Stimulated activated CD8-positive, alpha-beta memory T cell treated with anti-CD3 and anti-CD28 coated beads, Interleukin-12 subunit alpha, Interleukin-12 subunit beta, amount 100 ng/mL, for 24 hours (primary cell): ENCODE data around the gene TRIP13.
"Not testable (repeated sequence)": the region's sequence is repeated elsewhere in the genome, so short reads cannot be mapped to it uniquely, and the experiment has no call there.

Source experiments
- DNase-seq: peaks from one replicate; pipeline ENCODE4 v3.0.0-alpha.2; 2020; ENCODE audit errors: extremely low read depth

Gene TRIP13

DNA sequence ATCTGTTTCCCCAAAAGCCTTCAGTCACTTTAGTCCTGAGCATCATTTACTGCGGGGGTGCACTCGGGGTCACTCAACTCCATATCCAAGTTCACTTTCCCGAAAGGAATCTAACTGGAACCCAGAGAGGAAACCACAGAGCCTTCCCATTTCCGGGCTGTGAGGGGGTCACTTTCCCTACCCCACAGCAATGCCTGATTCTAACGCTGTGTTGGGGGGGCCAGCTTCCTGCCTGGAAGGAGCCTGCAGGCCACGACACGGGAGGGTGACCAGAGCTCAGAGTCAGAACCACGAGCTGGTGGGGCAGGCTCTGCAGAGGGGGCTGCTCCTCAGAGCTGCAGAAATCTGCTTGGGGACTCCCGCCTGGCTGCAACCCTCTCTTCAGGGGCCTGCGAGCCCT lies 20.4 kb upstream of the TRIP13 start:
- no peak for DNase-seq

DNA sequence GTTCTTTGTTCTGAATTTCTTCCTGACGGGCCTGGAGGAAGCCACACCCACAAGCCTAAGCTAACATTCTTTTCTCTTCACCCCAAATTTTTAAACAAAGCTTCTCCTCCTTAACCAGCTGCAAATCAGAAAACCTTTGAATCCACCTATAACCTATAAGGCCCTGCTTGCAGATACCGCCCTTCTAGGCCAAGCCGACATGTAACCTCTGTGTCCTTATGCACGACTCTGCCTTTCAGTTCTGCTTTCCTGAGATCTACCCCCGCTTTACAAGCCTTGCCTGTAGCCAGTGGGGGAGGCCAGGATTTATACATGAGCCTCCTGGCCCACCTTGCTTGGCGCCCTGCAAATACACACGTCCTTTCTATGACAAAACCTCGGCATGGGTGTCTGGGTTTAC lies 19.4 kb upstream of the TRIP13 start:
- DNase-seq, result no peak

DNA sequence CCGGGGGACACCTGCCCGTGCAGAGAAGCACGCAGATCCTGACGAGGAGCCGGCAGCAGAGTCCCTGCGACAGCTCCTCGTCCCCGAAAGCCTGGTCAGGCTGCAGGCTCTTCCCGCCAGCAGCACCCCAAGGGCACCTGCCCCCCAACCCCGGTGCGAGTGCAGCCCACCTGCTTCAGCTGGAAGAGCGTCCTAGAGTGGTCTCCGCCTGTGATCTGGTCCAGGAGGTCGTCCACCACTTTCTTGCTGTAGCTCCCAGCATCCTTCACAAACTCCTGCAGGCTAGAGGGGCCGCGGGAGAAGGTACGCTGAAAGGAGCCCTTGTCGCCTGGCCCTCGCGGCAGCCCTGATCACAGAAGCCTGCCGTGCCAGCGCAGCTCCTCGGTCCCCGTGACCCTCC lies 16.8 kb upstream of the TRIP13 start:
- DNase-seq, result no peak

DNA sequence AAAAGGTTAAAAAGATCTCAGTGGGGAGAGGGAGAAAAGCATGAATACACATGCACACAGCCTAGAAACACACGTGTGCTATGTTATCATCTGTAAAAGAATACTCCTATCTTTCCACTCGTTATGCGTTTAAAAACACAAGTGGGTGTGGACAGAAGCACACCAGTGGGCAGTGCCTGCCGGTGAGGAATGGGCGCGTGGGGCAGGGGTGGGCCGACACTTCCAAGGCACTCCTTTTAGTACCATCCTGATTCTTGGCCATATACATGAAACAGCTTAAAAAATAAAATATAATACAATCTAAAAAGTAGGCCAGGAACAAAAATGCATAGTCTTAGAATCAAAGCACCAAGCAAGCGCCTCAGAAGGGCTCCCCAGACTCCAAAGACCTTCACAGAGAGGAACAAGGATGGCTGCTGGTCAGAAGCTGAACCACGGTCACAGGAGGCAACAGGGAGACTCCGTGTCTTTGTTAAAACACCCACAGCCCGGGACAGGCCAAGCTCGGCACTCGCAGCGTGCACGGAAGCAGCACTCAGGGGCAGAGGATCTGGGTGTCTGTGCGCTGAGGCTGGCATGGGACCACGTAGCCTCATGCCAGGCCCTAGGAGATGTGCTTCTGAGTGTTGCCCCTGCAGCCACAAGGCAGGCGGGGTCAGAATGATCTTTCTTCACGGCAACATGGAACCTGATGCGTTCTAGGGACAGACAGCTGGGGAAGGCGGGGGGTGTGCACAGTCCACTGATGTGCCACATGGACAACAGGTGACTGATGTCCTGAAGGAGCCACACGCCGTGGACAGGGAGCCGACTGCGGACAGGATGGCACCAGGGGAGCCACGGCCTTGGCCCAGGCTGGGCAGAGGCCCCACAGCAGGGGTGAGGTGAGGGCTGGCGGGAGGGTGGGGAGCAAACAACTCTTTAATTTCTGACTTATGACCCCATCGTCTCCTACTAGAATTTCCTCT lies 16.0 kb upstream of the TRIP13 start:
- no peak for DNase-seq

DNA sequence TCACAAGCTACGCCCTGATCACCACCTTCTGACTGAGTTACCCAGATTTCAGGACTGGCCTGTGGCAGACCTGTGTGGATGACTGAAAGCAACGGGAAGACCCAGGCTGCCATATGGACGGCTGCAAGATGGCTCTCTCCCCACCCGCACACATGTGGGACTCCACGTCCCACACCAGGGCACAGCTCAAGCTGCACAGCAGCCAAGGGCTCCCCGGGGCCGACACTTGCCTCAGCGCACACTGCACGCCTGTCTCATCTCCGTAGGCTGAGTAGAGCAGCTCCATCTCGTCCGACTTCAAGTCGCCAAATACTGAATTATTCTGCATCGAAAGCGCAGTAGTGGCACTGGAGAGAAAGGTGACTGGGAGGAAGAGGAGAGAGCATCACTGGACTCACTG lies 14.6 kb upstream of the TRIP13 start:
- no peak for DNase-seq

DNA sequence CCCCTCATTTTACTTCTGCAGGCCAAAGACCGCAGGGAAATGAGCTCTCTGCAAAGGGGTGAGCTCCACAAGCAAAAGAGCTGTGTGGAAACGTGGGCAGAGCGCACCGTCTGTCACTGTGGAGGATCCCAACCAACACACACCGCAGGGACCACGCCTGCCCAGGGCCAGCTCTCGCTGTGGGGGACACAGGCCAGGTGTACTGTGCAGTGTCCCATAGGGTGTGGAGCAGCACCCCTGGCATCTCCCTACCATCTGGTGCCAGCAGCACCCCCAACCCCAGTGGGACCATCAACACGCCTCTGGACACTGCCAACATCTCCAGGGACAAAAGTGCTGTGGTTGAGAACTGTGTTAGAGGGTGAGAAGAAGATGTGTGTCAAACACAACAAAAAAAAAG lies 14.0 kb upstream of the TRIP13 start:
- not testable (repeated sequence) for DNase-seq

DNA sequence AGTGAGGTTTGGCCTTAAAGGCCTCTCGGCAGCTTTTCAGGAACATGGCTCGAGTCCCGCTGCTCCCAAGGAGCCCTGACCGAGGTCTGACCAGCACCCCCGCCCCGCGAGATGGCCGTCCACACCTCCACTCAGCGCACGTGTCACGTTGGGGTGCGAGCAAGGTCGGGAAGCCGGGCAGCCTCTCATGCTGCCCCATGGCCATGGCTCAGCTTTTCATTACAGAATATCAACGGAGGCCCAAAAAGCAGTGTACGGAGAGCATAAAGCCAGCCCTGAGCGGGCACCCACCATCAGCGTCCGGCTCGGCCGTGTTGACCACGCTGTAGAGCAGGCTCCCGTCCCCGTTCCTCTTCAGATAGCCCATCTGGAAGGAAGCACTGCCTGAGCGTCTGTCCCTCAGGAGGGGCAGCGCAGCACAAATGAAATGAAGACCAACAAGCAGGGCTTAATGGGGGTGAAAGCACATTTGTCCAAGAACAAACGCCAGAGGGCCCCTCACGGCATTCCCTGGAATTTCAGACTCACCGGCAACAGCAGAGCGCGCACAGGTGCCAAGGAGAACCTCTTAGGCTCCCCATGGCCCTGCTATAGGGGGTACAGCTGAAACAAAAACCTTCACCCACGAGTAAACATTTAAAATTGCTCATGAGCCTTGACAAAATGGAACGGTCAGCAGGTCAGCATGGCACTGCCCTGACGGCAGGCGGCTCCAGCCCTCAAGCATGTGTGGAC lies 11.7 kb upstream of the TRIP13 start:
- no peak for DNase-seq

DNA sequence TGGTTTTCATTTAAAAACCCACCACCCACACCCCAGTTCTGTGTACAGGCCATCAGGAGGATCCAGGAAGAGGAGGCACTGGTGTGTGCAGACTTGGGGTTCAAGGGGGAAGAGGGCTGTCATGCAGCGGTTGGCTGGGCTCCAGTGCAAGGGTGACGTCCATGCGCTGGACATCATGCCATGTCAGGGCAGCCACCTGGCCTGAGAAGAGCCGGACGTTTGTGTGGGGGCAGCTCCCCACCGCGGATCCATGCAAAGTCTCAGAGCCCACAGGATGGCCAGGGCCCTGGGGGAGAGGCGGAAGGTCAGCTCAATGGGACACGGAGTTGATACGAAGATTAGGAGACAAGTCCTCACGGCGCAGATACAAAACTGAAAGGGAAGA lies 11.1 kb upstream of the TRIP13 start:
- DNase-seq, result no peak

DNA sequence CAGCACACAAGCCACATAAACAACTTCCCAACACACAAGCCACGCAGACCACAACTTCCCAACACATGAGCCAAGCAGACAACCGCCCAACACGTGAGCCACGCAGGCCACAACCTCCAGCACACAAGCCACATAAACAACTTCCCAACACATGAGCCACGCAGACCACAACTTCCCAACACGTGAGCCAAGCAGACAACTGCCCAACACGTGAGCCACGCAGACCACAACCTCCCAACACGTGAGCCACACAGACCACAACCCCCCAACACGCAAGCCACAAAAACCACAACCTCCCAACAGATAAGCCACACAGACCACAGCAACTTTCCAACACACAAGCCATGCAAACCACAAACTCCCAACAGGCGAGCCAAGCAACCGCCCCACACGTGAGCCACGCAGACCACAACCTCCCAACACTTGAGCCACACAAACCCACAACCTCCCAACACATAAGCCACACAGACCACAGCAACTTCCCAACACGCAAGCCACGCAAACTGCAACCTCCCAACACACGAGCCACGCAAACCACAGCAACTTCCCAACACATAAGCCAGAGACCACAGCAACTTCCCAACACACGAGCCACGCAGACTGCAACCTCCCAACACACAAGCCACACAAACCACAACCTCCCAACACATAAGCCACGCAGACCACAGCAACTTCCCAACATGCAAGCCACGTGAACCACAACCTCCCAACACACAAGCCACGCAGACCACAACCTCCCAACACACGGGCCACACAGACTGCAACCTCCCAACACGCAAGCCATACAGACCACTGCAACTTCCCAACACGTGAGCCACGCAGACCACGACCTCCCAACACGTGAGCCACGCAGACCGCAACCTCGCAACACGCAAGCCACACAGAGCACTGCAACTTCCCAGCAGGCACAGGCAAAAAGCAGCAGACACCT lies 10.2 kb upstream of the TRIP13 start:
- DNase-seq, result no peak

DNA sequence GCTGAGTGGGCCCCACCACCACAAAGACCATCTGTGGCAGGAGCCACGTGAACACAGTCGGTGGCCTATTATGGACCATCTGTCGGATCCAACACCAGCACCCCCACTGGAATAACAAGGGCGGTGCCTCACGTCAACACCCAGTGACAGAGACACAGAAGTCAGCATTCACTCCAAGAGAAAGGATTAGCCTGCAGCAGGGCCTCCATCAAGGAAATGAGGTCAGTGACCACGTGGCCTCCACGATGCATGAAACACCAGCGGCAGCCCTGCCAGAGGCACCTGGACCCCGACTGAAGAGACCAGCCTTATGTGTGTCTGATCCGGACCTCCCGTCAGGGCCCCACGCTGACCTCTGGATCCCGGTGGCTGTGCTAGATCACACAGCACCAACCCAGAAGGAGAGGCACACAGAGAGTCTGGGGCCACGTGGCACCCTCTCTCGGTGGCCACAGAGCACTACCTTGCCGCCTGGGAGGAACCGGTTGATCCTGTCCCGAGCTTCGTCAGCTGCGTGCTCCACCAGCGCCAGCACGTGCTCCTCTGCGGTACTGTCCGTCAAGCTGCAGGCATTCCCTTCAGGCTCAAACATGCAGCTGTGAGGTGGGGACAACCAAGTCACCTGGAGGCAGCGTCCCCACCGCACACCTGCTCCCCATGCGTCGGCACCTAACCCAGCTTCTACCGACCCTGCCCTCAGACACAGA lies 9.1 kb upstream of the TRIP13 start:
- no peak for DNase-seq

DNA sequence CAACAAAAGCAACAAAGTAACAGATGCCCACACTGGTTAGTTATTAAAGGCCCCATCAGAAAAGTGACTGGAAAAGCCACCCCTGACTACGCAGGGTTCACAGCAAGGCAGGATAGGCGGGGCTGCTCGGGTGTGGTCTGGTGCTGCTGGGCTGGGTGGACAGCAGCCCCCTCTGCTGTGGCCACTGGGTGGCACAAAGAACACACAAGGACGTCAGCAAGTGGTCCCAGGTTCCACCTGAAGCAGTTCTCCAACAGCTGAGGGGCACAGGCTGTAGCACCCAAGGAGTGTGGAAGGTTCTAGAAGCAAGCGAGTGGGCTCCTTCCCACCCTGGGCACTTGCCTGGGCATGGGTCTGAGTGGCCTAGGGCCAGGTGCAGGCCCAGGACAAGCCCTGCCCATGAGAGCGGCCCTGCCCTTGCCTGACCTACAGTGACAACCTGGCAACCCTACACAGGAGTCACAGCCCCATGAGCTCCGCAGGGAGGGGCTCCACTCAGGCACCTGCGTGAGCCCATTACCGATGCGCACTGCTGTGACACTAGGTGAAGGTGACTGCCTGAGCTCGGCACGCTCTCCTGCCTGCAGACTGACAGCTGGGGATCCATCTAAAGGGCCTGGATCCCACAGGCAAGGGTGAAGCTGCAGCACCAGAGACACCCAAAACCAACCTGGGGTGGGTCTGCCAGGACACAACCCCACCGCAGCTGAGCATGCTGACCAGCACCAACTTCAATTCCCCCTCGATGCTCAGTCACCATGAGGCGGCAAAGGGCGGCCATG lies 8.1 kb upstream of the TRIP13 start:
- DNase-seq, result no peak

DNA sequence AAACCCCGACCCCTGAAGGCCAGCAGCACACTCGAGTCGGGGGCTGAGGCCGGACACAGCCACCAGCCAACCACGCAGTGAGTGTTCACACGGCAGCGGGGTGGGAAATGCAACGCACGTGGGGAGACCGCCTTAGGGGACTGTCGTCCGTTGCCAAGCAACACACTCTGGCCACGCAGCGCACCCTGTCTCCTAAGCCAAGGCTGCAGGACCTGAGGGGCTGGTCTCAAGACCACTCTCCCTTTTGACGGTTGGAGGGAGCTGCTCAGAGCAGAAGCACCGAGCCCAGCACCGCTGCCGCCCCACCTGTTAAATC lies 7.6 kb upstream of the TRIP13 start:
- no peak for DNase-seq

DNA sequence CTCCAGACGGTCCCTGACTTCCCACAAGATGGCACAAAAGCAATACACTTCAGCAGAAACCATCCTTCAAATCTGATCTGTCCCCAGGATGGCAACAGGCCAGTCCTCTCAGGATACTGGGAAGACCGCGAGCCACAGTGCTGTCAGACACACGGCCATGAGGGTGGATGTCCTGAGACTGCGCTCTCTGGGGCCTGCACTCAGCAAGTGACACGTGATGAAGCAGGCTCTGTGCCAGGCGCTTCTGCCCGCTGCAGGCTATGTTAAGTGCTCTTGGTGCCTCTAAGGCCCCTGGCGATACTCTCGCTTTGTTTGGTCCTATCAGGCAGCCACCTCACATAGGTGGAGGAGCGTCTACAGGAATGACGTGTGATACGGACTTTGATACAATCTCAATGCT lies 7.2 kb upstream of the TRIP13 start:
- no peak for DNase-seq

DNA sequence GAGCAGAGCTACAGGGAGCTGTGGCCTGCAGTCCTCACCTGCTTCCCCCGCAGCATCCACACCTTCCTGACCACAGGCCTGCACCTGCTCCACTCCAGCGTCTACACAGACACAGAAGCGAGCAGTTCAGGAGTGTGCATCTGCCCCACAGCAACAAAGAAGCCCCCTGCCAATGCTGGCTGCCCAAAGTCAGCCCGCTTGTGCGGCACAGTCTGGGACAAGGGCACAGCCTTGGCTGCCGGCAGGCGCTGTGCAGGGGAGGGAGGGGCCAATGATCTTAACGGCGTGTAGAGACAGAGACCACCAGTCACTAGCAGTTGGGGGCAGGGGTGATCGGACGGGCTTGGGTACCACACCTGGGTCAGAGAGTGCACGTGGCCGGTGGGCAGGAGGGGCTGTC lies 6.6 kb upstream of the TRIP13 start:
- no peak for DNase-seq

DNA sequence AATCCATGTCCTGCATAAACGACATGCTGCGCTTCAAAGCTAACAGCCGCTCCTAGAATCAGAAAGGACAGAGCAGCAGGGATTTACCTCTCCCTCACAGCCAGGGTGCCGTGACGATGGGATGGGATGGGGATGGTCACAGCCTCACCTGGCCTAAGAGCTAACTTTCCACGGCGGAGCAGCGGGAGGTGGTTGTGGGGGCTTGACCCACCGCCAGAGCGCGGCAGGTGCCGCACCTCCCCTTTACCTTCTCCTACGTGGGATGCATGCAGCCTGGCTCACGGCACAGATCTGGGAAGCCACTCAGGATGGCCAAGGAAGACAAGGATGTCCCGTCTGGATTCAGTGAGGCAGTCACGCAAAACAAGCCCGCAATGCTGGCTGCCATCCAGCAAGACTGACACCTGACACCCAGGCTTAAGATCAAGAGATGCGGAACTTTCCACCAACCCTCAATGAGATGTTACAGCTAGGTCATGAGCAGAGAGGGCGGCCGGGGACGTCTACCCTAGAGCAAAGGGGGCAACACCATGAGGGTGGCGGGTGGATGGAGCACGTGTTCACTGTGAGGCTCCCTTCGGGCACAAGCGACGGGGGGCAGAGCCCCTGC lies 5.9 kb upstream of the TRIP13 start:
- DNase-seq, result no peak

DNA sequence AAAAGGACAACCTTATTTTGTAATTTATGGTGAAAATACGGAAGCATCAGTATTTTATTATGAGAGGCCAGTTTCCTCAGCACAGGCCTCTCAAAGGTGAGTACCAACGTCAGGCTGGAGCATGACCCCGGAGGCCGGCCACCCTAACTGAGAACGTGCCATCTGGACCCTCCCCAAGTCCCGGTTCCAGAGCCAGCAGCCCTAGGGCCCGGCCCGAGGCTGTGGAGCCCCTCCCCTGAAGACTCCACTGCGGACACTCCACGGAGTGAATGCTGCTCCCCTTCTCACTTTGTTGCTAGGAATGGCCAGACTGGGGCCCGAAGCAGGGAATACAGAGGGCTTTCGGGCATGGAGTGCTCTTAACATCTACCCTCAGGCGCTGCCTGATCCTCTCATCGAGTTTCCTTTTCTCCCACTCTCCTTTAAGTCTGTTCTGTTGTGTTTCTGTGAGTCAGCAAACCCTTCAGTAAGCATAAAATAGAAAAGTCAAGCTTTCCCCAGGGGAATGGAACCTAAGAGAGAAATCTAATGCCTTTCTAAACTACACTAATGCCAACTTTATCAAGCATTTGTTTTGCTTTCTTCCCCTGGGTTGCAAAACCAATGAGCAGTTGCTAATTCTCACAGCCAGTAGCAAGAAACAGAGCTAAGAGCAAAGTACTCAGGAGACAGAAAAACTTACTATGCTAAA lies 4.6 kb upstream of the TRIP13 start:
- DNase-seq, result no peak

DNA sequence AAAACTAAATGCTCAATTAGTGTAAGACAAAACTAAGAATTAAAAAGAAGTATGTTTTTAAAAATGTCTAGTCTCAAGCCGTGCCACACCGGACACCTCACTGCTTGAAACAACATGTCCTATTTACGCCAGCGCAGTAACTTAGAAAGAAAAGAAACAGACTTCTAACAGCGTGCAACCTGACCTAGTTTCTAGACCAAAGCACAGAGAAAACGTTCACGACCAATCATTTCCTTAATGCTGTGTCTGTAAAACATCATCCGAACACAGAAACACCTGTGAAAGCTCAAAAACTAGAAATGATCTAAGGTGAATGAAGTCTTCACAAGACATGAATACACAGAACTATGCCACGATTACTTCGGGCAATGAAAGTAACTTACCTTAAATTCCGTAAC lies 4.0 kb upstream of the TRIP13 start:
- no peak for DNase-seq

DNA sequence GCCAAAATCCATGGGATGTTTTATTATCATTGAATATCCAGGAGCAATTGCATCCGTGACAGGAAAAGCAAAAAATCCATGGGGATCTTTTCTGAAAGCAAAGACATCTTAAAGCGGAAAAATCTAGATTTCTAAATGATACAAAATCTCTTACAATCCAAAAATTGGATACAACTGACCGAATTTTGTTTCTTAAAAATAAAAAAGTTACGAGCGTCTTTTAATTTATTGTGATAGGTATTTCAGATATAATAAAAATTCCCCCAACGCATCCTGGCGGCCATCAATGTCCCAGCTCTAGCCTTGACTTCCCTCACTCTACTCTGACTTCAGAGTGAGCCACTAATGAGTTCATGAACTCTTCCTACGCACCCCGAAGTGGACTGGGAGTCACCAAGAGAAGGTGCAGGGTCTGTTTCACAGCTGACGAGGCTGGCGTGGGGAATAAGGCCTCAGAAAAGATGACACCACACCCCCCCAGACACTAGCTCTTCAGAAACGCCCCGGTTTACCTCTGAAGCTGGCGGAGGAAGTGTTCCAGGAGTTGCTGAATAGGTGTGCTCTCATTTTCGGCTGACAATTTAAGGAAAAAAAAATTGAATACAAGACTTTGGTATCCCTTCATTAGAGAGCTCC lies 3.5 kb upstream of the TRIP13 start:
- DNase-seq, result no peak

DNA sequence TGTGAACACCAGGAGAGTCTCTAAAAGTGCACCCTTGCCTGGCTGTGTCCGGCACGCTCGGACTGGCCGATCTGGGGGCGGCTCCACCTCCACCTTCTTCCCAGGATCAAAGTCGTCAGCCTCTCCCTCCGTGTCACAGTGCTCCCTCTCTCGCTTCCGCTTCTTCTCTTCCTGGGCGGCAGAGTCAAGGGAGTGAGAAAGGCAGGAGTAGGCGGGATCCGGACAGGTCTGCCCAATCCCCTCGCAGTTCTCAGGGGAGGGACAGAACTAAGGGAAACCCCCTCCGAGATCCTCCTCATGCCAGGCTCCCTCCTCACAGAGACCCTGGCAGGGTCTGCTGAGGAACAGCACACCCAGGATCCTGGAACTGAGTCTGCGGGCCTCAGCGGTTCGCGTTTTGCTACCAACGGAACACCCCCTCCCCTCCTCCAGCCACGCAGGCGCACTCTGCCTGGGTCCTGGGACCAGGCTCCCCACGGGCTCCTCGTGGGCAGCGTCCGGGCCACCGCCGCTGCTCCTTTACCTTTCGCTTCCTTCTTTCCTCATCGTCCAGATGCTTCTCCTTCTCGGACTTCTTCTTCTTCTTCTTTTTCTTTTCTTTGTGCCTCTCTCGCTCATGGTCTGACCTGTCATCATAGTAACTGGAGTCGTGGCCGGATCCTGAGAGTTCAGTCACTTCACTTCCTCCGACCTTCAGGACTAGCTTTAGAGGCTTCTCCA lies 1.4 kb upstream of the TRIP13 start:
- DNase-seq, result no peak
